HUES48 (cell line): ENCODE measurements around the gene SMIM45.

Experiments used
- H3K27ac ChIP-seq: one replicate; pipeline ENCODE4 v1.7.0; 2013; ENCODE audit warnings: low read depth, low read length, inconsistent platforms
- H3K27me3 ChIP-seq: 2 replicates; pipeline ENCODE4 v1.6.1; 2013; ENCODE audit warnings: mild to moderate bottlenecking, low read length; ENCODE audit not compliant: control insufficient read depth, insufficient read depth
- H3K36me3 ChIP-seq: 2 replicates; pipeline ENCODE4 v1.6.1; 2013; ENCODE audit warnings: low read length; ENCODE audit not compliant: control insufficient read depth, insufficient read depth
- H3K4me1 ChIP-seq: 2 replicates; pipeline ENCODE4 v1.6.1; 2013; ENCODE audit warnings: mild to moderate bottlenecking, low read length; ENCODE audit not compliant: control insufficient read depth, insufficient read depth
- H3K4me3 ChIP-seq: 2 replicates; pipeline ENCODE4 v1.5.1; 2013; ENCODE audit warnings: mild to moderate bottlenecking, low read depth, low read length
- H3K9ac ChIP-seq: 2 replicates; pipeline ENCODE4 v1.6.1; 2013; ENCODE audit warnings: mild to moderate bottlenecking, low read depth, low read length, moderate library complexity
- H3K9me3 ChIP-seq: 2 replicates; pipeline ENCODE4 v1.6.1; 2013; ENCODE audit warnings: low read length; ENCODE audit not compliant: control insufficient read depth, insufficient read depth

The SMIM45 gene

DNA sequence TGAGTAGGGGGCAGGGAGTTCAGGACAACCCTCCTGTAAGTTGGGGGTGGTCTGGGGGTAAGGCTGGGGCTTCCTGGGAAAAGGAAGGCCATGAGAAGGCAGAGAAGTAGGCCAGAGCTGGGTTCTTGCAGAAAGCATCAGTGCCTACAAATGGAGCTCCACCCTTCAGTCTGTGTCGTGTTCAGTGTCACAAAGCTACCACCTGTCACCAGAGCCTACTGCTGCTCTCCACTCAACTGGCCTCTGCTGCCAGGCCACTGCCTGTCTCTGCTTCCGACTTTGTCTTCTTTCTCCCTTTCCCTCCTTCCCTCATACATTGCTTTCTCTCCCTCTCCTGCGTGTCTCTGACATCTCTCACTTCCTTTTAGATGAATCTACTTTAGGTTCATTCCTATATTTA, 43.3 kb downstream of the SMIM45 start:
- no peak overlapping the region for H3K4me3 ChIP-seq
- no peak overlapping the region for H3K9ac ChIP-seq
- no peaks in the 10 kb centered on the region for H3K27me3 ChIP-seq
- no peaks in the 10 kb centered on the region for H3K4me1 ChIP-seq
- H3K9me3 ChIP-seq, result no peaks in the 10 kb centered on the region
- H3K36me3 ChIP-seq, result peaks cover 51% of the 10 kb centered on the region
- H3K27ac ChIP-seq, result no peak overlapping the region

DNA sequence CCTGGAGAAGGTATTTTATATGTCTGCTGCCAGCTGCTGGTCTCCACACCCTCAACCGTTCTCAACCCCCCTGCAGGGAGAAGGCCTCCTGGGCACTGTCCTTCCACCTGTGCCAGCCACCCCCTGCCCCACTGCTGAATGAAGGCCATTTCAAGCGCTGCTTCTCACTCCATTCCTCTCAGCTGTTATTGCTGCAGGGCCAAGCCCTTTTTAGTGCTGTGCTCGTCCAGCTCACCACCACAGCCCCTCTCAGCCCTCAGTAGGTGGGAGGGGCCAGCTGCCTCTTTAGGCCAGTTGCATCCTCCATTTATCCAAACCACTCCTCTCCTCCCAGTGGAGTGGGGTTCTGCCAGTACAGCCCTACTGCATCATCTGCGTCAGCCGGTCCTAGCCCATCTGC, 44.9 kb downstream of the SMIM45 start:
- Histone ChIP-seq H3K9ac (no peak overlapping the region), H3K9me3 (no peaks in the 10 kb centered on the region), H3K27me3 (no peaks in the 10 kb centered on the region), H3K36me3 (peaks cover 41% of the 10 kb centered on the region), H3K4me1 (no peaks in the 10 kb centered on the region), H3K4me3 (no peak overlapping the region), H3K27ac (no peak overlapping the region)

DNA sequence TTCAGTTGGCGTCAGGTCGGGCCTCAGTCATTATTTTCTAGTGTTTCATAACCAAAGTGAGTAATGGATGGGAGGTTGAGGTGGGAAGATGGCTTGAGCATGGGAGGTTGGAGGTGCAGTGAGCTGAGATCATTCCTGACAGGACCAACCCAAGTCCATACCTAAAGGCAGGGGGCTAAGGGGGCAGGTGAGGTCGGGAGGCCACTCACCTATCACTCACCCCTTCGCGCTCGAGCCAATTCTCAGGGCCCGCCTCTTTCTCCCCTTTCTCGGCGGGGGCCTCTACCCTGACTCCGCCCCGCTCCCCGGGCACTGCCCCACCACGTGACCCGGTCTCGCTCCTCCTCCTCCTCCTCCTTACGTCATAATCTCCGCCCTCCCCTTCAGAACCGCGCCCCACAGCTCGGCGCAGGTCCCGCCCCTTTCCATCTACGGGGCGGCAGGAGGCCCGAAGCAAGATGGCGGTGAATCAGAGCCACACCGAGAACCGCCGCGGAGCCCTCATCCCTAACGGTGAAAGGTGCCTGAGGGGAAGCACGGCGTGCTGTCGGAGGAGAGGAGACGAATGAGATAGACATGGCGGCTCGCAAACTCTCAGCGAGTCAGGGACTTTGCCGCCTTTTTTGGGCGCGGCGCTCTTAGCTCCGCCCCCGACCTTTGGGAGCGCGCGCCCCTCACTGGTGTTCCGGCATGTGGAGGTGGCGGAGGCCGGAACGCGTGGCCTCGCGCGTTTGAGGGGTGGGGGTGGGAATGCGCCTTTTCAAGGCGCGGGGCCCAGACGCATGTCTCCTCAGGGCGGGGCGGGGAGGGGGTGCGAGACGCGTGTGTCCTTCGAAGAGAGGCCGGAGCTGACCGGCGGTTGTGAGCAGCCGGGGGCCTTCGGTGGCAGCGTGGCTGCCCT, 46.7 kb downstream of the SMIM45 start, which contains the start of gene WBP2NL:
Gene WBP2NL (plus strand): TSS at position 428 of the 901 bp plus-strand sequence. CDS start 31 bp downstream, at position 459.
- no peaks in the 10 kb centered on the region for H3K27me3 ChIP-seq
- 0 out of 2 replicates have a peak within 1 kb of the TSS, but pooled peaks have one; percentile 14 for H3K4me3 ChIP-seq
- no peaks in the 10 kb centered on the region for H3K9me3 ChIP-seq
- H3K4me1 ChIP-seq, result no peaks in the 10 kb centered on the region
- no peak within 1 kb of the TSS for H3K9ac ChIP-seq
- H3K36me3 ChIP-seq, result peaks cover 30% of the 10 kb centered on the region
- no peak within 1 kb of the TSS for H3K27ac ChIP-seq

DNA sequence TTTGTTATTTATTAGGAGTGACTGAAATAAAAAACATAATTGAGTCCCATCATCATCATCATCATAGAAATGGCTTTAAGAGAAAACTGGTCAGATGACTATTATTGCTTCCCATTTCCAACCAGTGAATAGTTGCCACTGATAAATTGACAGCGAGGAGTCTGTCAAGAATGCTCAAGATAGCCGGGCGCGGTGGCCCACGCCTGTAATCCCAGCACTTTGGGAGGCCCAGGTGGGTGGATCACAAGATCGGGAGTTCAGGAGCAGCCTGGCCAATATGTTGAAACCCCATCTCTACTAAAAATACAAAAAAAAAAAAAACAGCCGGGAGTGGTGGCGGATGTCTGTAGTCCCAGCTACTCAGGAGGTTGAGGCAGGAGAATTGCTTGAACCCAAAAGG, 48.5 kb downstream of the SMIM45 start:
- Histone ChIP-seq H3K27me3 (no peaks in the 10 kb centered on the region), H3K9me3 (no peaks in the 10 kb centered on the region), H3K4me1 (no peaks in the 10 kb centered on the region), H3K9ac (no peak overlapping the region), H3K36me3 (peaks cover 11% of the 10 kb centered on the region), H3K4me3 (no peak overlapping the region), H3K27ac (no peak overlapping the region)

DNA sequence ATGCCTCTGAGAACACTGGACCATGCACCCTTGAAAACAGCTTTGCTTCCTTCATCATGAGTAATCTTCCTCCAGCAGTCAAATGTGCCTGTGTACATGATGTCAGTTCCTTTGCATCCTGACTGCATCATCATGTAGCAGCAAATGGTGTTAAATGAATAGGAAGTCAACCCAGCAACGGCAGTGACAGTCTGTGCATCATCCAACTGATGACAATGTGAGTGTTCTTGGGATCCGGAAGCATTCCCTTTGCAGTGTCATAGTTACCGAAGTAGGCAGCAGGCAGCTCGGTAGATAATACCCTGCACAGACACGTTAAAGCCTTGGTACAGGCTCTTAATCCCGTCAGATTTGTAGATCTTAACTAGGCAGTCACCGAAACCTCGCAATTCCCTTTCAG, 49.2 kb downstream of the SMIM45 start:
- Histone ChIP-seq H3K27ac (no peak overlapping the region), H3K9ac (no peak overlapping the region)

DNA sequence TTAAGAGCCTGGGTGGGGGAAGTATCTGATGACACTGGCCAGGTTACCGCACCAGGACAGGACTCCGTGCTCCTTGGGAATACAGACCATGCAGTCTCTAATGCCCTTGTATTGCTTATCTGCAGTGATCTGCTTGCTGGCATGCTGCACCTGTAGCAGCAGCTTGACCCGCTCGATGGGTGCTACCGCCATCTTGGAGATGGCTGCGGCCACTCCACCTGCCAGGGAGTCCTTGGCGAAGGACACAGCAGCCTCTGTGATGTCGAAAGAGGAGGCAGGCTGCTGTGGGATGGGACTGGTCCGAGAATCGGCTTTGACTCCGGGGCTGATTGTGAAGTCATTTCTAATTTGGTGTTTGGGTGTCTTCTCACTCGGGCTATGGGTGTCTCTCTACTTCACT, 49.8 kb downstream of the SMIM45 start:
- H3K4me3 ChIP-seq, result no peak overlapping the region
- H3K9me3 ChIP-seq, result no peaks in the 10 kb centered on the region
- H3K36me3 ChIP-seq, result 0 out of 2 replicates have a peak, but pooled peaks cover under 1% of the 10 kb centered on the region
- no peak overlapping the region for H3K9ac ChIP-seq
- no peaks in the 10 kb centered on the region for H3K27me3 ChIP-seq
- H3K4me1 ChIP-seq, result no peaks in the 10 kb centered on the region
- no peak overlapping the region for H3K27ac ChIP-seq

More for the DNA sequence above, 49.2 kb downstream of the SMIM45 start:
- Histone ChIP-seq H3K36me3 (peaks cover 6% of the 10 kb centered on the region; the same call in 1 of the 2 replicates), H3K4me1 (no peaks in the 10 kb centered on the region), H3K27me3 (no peaks in the 10 kb centered on the region), H3K9me3 (no peaks in the 10 kb centered on the region), H3K4me3 (no peak overlapping the region)

DNA sequence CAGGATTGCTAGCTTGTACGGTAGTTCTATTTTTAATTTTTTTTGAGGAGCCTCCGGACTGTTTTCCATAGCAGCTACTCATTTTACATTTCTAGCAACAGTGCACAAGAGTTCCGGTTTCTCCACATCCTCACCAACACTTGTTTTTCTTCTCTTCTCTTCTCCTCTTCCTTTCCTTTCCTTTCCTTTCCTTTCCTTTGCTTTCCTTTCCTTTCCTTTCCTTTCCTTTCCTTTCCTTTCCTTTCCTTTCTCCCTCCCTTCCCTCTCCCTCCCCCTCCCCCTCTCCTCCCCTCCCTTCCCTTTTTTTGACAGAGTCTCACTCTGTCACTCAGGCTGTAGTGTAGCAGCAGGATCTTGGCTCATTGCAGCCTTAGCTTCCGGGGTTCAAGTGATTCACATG, 56.0 kb downstream of the SMIM45 start:
- H3K27me3 ChIP-seq, result no peaks in the 10 kb centered on the region
- no peaks in the 10 kb centered on the region for H3K9me3 ChIP-seq
- no peak overlapping the region for H3K27ac ChIP-seq
- no peak overlapping the region for H3K4me3 ChIP-seq
- H3K36me3 ChIP-seq, result no peaks in the 10 kb centered on the region
- H3K4me1 ChIP-seq, result no peaks in the 10 kb centered on the region
- H3K9ac ChIP-seq, result no peak overlapping the region
